Measurements from ENCODE around the gene MAGI3.

GRCh38 chr1:113666126-113666525 lies 275.8 kb downstream of the MAGI3 start:
- no peak for TF ChIP-seq CTCF (IDR thresholded peaks at IDR 0.05)
- no peak for TF ChIP-seq POLR2A (IDR thresholded peaks at IDR 0.05)
